HepG2 (cell line): ENCODE measurements around the gene GDAP1L1. TPM values are rescaled to one million over a fixed set of nuclear protein-coding genes. Genes with fewer than 3 reads are reported as not detected.
A peak's percentile ranks its signal among the peaks of the same experiment; 100 is the strongest.

Experiments
- GRHL1 ChIP-seq: sonication (generic); formaldehyde crosslinking; conservative IDR thresholded peaks from 2 replicates; pipeline ENCODE4 v1.8.0; 2022; ENCODE audit warnings: missing genetic modification reagents
- GTF2F1 ChIP-seq: fragments of 150-350 bp; IDR thresholded peaks from 2 replicates; pipeline ENCODE4 v1.6.1; 2014; ENCODE audit warnings: low read length
- KDM2A ChIP-seq: sonication (generic); formaldehyde crosslinking; IDR thresholded peaks from 2 replicates; pipeline ENCODE4 v1.4.0; 2020; ENCODE audit warnings: low read depth, missing genetic modification reagents, borderline replicate concordance
- PCBP1 ChIP-seq: fragments of 200-400 bp; formaldehyde crosslinking; IDR thresholded peaks from 2 replicates; pipeline ENCODE4 v1.6.1; 2017; ENCODE audit warnings: mild to moderate bottlenecking, low read depth, low read length, borderline replicate concordance
- RFXAP ChIP-seq: sonication (generic); formaldehyde crosslinking; IDR thresholded peaks from 2 replicates; pipeline ENCODE4 v1.4.0; 2020; ENCODE audit warnings: missing genetic modification reagents, borderline replicate concordance
- TCF7 ChIP-seq: sonication (generic); IDR thresholded peaks from 2 replicates; pipeline ENCODE4 v1.6.1; 2016; ENCODE audit warnings: antibody characterized with exemption, low read depth
- ZFP90 ChIP-seq: sonication (generic); formaldehyde crosslinking; IDR thresholded peaks from 2 replicates; pipeline ENCODE4 v1.8.0; 2022; ENCODE audit warnings: missing genetic modification reagents, mild to moderate bottlenecking, inconsistent platforms, borderline replicate concordance
- ZNF362 ChIP-seq: sonication (generic); formaldehyde crosslinking; IDR thresholded peaks from 2 replicates; pipeline ENCODE4 v1.4.0; 2020; ENCODE audit warnings: missing genetic modification reagents, mild to moderate bottlenecking, borderline replicate concordance
- ZNF691 ChIP-seq: sonication (generic); formaldehyde crosslinking; IDR thresholded peaks from 2 replicates; pipeline ENCODE4 v1.4.0; 2020; ENCODE audit warnings: missing genetic modification reagents, low read depth, mild to moderate bottlenecking, borderline replicate concordance
- polyA plus RNA-seq, 8 experiments: library from polyadenylated mRNA; depleted of rRNA in 3 of 8; stranded (reverse) in 7 of 8; unstranded in 1 of 8; fragments of >200 nt; fragmentation: Illumina TruSeq in 4 of 8; extraction: Trizol in 4 of 8; gene quantifications; 2 replicates each; pipeline versions ENCODE4 v1.2.1 to v1.2.3, GENCODE V29; 2011 to 2016; ENCODE audit warnings: low read depth in 4 of 8, missing spikeins in 1 of 8, mixed read lengths in 1 of 8; ENCODE audit not compliant: insufficient read depth in 1 of 8
- total RNA-seq, 5 experiments: library from RNA; depleted of rRNA; stranded (reverse); fragments of >200 nt; fragmentation: Illumina TruSeq; extraction: Trizol; gene quantifications; 2 replicates each; pipeline ENCODE4 v1.2.3, GENCODE V29; 2016; ENCODE audit warnings: low read depth in 1 of 5
- TF ChIP-seq, protein P1 (sequence below): sonication (generic); formaldehyde crosslinking; IDR thresholded peaks from 2 replicates; pipeline ENCODE4 v1.5.0; 2020; ENCODE audit warnings: mild to moderate bottlenecking, missing genetic modification reagents
- TF ChIP-seq, protein P2 (sequence below): sonication (generic); formaldehyde crosslinking; IDR thresholded peaks from 2 replicates; pipeline ENCODE4 v1.4.0; 2020; ENCODE audit warnings: mild to moderate bottlenecking, missing genetic modification reagents
- TF ChIP-seq, protein P3 (sequence below): sonication (generic); formaldehyde crosslinking; IDR thresholded peaks from 2 replicates; pipeline ENCODE4 v1.9.0; 2022; ENCODE audit warnings: low read depth, missing genetic modification reagents
- TF ChIP-seq, protein P4 (sequence below): sonication (generic); formaldehyde crosslinking; IDR thresholded peaks from 2 replicates; pipeline ENCODE4 v1.5.1; 2020; ENCODE audit warnings: mild to moderate bottlenecking, missing genetic modification reagents, borderline replicate concordance

GDAP1L1 gene
- total and polyA plus RNA-seq, 2 of the 13 experiments (the other 11 are each of a cell fraction or from before 2014, with no cell fraction given): 0.04 TPM; not detected in 1

- TF ChIP-seq ZFP90 (CRISPR knock-in tag) (peak; percentile 36; the same call in 1 of the 2 replicates), GRHL1 (CRISPR knock-in tag) (no peak), KDM2A (no peak), RFXAP (no peak), ZNF362 (CRISPR knock-in tag) (no peak), PCBP1 (0 out of 2 replicates have a peak, but pooled peaks have one; percentile 18), ZNF691 (CRISPR knock-in tag) (no peak), GTF2F1 (no peak), TCF7 (peak; percentile 7; the same call in 1 of the 2 replicates)
- TF ChIP-seq, protein P1, sequence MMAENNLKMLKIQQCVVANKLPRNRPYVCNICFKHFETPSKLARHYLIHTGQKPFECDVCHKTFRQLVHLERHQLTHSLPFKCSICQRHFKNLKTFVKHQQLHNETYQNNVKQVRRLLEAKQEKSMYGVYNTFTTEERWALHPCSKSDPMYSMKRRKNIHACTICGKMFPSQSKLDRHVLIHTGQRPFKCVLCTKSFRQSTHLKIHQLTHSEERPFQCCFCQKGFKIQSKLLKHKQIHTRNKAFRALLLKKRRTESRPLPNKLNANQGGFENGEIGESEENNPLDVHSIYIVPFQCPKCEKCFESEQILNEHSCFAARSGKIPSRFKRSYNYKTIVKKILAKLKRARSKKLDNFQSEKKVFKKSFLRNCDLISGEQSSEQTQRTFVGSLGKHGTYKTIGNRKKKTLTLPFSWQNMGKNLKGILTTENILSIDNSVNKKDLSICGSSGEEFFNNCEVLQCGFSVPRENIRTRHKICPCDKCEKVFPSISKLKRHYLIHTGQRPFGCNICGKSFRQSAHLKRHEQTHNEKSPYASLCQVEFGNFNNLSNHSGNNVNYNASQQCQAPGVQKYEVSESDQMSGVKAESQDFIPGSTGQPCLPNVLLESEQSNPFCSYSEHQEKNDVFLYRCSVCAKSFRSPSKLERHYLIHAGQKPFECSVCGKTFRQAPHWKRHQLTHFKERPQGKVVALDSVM: peak; percentile 59
- TF ChIP-seq, protein P2, sequence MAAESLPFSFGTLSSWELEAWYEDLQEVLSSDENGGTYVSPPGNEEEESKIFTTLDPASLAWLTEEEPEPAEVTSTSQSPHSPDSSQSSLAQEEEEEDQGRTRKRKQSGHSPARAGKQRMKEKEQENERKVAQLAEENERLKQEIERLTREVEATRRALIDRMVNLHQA (CRISPR knock-in tag): no peak
- TF ChIP-seq, protein P3, sequence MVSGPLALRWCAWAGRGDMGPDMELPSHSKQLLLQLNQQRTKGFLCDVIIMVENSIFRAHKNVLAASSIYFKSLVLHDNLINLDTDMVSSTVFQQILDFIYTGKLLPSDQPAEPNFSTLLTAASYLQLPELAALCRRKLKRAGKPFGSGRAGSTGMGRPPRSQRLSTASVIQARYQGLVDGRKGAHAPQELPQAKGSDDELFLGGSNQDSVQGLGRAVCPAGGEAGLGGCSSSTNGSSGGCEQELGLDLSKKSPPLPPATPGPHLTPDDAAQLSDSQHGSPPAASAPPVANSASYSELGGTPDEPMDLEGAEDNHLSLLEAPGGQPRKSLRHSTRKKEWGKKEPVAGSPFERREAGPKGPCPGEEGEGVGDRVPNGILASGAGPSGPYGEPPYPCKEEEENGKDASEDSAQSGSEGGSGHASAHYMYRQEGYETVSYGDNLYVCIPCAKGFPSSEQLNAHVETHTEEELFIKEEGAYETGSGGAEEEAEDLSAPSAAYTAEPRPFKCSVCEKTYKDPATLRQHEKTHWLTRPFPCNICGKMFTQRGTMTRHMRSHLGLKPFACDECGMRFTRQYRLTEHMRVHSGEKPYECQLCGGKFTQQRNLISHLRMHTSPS (CRISPR knock-in tag): no peak
- TF ChIP-seq, protein P4, sequence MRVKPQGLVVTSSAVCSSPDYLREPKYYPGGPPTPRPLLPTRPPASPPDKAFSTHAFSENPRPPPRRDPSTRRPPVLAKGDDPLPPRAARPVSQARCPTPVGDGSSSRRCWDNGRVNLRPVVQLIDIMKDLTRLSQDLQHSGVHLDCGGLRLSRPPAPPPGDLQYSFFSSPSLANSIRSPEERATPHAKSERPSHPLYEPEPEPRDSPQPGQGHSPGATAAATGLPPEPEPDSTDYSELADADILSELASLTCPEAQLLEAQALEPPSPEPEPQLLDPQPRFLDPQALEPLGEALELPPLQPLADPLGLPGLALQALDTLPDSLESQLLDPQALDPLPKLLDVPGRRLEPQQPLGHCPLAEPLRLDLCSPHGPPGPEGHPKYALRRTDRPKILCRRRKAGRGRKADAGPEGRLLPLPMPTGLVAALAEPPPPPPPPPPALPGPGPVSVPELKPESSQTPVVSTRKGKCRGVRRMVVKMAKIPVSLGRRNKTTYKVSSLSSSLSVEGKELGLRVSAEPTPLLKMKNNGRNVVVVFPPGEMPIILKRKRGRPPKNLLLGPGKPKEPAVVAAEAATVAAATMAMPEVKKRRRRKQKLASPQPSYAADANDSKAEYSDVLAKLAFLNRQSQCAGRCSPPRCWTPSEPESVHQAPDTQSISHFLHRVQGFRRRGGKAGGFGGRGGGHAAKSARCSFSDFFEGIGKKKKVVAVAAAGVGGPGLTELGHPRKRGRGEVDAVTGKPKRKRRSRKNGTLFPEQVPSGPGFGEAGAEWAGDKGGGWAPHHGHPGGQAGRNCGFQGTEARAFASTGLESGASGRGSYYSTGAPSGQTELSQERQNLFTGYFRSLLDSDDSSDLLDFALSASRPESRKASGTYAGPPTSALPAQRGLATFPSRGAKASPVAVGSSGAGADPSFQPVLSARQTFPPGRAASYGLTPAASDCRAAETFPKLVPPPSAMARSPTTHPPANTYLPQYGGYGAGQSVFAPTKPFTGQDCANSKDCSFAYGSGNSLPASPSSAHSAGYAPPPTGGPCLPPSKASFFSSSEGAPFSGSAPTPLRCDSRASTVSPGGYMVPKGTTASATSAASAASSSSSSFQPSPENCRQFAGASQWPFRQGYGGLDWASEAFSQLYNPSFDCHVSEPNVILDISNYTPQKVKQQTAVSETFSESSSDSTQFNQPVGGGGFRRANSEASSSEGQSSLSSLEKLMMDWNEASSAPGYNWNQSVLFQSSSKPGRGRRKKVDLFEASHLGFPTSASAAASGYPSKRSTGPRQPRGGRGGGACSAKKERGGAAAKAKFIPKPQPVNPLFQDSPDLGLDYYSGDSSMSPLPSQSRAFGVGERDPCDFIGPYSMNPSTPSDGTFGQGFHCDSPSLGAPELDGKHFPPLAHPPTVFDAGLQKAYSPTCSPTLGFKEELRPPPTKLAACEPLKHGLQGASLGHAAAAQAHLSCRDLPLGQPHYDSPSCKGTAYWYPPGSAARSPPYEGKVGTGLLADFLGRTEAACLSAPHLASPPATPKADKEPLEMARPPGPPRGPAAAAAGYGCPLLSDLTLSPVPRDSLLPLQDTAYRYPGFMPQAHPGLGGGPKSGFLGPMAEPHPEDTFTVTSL: no peak
Observed at GRCh38 chr20:44209686-44210405, 37.3 kb upstream of the GDAP1L1 start (continued).
